Testis (tissue), 3 donors: ENCODE data around the gene GNPDA1. TPM values are rescaled to one million over a fixed set of nuclear protein-coding genes. Genes with fewer than 3 reads are reported as not detected.
"Not testable (repeated sequence)": the region's sequence is repeated elsewhere in the genome, so short reads cannot be mapped to it uniquely, and the experiment has no call there.

Experiments used
- DNase-seq: peaks from one replicate; pipeline ENCODE4 v3.0.0-alpha.2; 2019
- H3K27ac ChIP-seq, 2 donors: fragments of 200-600 bp; sonication (generic); one replicate each; pipeline ENCODE4 v1.5.1; 2019
- H3K27me3 ChIP-seq: fragments of 200-600 bp; sonication (generic); one replicate; pipeline ENCODE4 v1.5.1; 2019
- H3K36me3 ChIP-seq: fragments of 200-600 bp; sonication (generic); one replicate; pipeline ENCODE4 v1.5.1; 2017; ENCODE audit warnings: low read depth; ENCODE audit errors: missing control alignments
- H3K4me1 ChIP-seq: fragments of 200-600 bp; sonication (generic); one replicate; pipeline ENCODE4 v1.5.1; 2019
- H3K4me3 ChIP-seq, 2 donors: fragments of 200-600 bp; sonication (generic); one replicate each; pipeline ENCODE4 v1.5.1; 2017 to 2019
- H3K9me3 ChIP-seq: fragments of 200-600 bp; sonication (generic); one replicate; pipeline ENCODE4 v1.5.1; 2017
- CTCF ChIP-seq, 3 experiments: fragments of 450-650 bp in 2 of 3; fragments of 200-600 bp in 1 of 3; sonication (generic) in 1 of 3; IDR thresholded peaks; one replicate each; pipeline ENCODE4 v1.5.1; 2016 to 2019; ENCODE audit warnings: antibody characterized with exemption in 3 of 3, mild to moderate bottlenecking in 2 of 3, moderate library complexity in 1 of 3
- POLR2A ChIP-seq: fragments of 450-650 bp; IDR thresholded peaks from one replicate; pipeline ENCODE4 v1.6.1; 2017; ENCODE audit warnings: antibody characterized with exemption, mild to moderate bottlenecking, moderate library complexity
- WGBS, 2 donors: methylation state at CpG; one replicate each; pipeline ENCODE4 v1.1.5; 2018; 5-methylcytosine and 5-hydroxymethylcytosine counted together
- intact Hi-C: fragments of 100-400 bp; cut with DNase I; formaldehyde crosslinking; loops from one replicate; pipeline ENCODE4 v1.15.1; 2023; ENCODE audit warnings: low total_unique reads
- polyA plus RNA-seq: library from polyadenylated mRNA; stranded (reverse); fragments of 350-450 nt; fragmentation: Illumina TruSeq; extraction: RNeasy Lipid Tissue Mini Kit (QIAGEN cat#74804); gene quantifications from one replicate; pipeline ENCODE4 v1.2.3, GENCODE V29; 2014; ENCODE audit warnings: low read depth, low replicate concordance; ENCODE audit not compliant: insufficient read depth
- total RNA-seq, 2 donors: library from RNA; depleted of rRNA; stranded (reverse); fragments of >200 nt; gene quantifications; one replicate each; pipeline ENCODE4 v1.2.3, GENCODE V29; 2016

GNPDA1 gene
- total and polyA plus RNA-seq, 3 donors from 2014 or later, result 32.9 to 53.4 (median 49.4) TPM

- H3K4me3 ChIP-seq, result no peak overlapping the region
- H3K9me3 ChIP-seq, result no peaks in the 10 kb centered on the region
- no peak overlapping the region for H3K27ac ChIP-seq
- TF ChIP-seq POLR2A (no peak), CTCF (IDR thresholded peaks at IDR 0.05) (no peak)
- WGBS, 2 donors, result 83 to 93% methylated on average over 1 of the region's 1 CpG
- H3K27me3 ChIP-seq, result no peaks in the 10 kb centered on the region
- intact Hi-C loops, result no loop called here
- peaks cover 4% of the 10 kb centered on the region for H3K4me1 ChIP-seq
- H3K36me3 ChIP-seq, result no peaks in the 10 kb centered on the region
- no peak for DNase-seq
These were observed 42.5 kb upstream of the GNPDA1 start for GRCh38 chr5:142055301-142055700.

- WGBS, 2 donors, result 32 to 41% methylated on average over 4 of the region's 4 CpGs
- Histone ChIP-seq H3K4me1 (peaks cover 4% of the 10 kb centered on the region), H3K4me3 (no peak overlapping the region), H3K27ac (peak overlapping the region; percentile 8 to 73), H3K27me3 (no peaks in the 10 kb centered on the region), H3K36me3 (no peaks in the 10 kb centered on the region), H3K9me3 (no peaks in the 10 kb centered on the region)
- TF ChIP-seq POLR2A (no peak), CTCF (IDR thresholded peaks at IDR 0.05) (no peak)
- intact Hi-C loops, result no loop called here
- peak; percentile 35 for DNase-seq
These were observed 40.8 kb upstream of the GNPDA1 start for GRCh38 chr5:142053426-142054151.

DNA sequence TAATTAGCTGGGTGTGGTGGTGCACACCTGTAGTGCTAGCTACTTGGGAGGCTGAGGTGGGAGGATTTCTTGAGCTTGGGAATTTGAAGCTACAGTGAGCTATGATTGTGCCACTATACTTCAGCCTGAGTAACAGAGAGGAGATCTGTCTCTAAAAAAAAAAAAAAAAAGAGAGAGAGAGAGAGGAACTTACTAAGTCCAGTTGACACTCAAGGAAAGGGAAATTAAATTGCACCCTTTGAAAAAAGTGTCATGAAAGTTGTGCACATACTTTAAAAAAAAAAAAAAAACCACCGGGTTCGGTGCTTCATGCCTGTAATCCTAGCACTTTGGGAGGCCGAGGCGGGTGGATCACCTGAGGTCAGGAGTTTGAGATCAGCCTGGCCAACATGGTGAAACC, 39.2 kb upstream of the GNPDA1 start:
- 87 to 91% methylated on average over 4 of the region's 4 CpGs for WGBS, 2 donors
- H3K27ac ChIP-seq, intact Hi-C loops, H3K4me3 ChIP-seq, DNase-seq, H3K4me1 ChIP-seq, H3K9me3 ChIP-seq, H3K36me3 ChIP-seq, H3K27me3 ChIP-seq: not testable (repeated sequence)

DNA sequence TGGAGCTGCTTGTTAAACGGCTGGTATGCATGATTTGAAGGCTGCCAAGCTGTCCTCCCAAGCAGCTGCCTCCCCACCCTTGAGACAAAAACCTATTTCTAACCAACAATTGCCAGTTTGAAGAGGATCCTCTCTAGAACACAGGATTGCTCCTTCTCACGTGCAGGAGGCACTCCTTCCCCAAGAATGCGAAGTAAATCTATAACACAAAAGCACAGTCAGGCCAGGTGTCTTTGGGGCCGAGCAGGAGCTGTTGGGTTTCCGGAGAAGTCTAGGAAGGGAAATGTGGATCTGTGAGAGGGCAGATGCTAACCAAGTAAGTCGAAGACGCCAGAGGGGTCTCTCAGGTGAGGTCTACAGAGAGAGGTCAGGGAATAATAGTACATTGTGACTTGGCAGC, 35.4 kb upstream of the GNPDA1 start:
- no peak overlapping the region for H3K27ac ChIP-seq
- H3K4me1 ChIP-seq, result no peaks in the 10 kb centered on the region
- intact Hi-C loops, result no loop called here
- no peaks in the 10 kb centered on the region for H3K9me3 ChIP-seq
- 72 to 84% methylated on average over 7 of the region's 7 CpGs for WGBS, 2 donors
- no peaks in the 10 kb centered on the region for H3K36me3 ChIP-seq
- no peak for DNase-seq
- H3K27me3 ChIP-seq, result no peaks in the 10 kb centered on the region
- no peak overlapping the region for H3K4me3 ChIP-seq
- TF ChIP-seq CTCF (IDR thresholded peaks at IDR 0.05) (no peak), POLR2A (no peak)

GRCh38 chr5:142046191-142046590, 33.4 kb upstream of the GNPDA1 start:
- no peak overlapping the region for H3K4me3 ChIP-seq
- no peak overlapping the region for H3K27ac ChIP-seq
- H3K36me3 ChIP-seq, result no peaks in the 10 kb centered on the region
- intact Hi-C loops, result no loop called here
- TF ChIP-seq POLR2A, result no peak
- no peak for TF ChIP-seq CTCF (IDR thresholded peaks at IDR 0.05)
- 83 to 88% methylated on average over 7 of the region's 7 CpGs for whole genome bisulfite sequencing, 2 donors
- DNase-seq, result peak; percentile 13
- no peaks in the 10 kb centered on the region for H3K4me1 ChIP-seq
- no peaks in the 10 kb centered on the region for H3K9me3 ChIP-seq
- H3K27me3 ChIP-seq, result no peaks in the 10 kb centered on the region

DNA sequence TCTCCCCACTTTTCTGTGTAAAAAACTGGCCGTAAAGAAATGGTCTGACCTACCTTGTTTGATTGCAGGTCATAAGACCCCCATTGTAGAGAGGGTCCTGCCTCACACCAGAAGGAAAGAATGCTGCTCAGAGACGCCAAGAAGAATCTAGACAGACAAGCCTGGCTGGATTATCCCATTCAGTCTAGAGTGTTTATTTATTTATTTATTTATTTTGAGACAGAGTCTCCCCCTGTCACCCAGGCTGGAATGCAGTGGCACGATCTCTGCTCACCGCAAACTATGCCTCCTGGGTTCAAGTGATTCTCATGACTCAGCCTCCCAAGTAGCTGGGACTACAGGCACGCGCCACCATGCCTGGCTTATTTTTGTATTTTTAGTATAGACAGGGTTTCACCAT, 28.1 kb upstream of the GNPDA1 start:
- 84 to 96% methylated on average over 6 of the region's 6 CpGs for WGBS, 2 donors
- H3K4me1 ChIP-seq, H3K9me3 ChIP-seq, DNase-seq, H3K36me3 ChIP-seq, H3K27me3 ChIP-seq, H3K27ac ChIP-seq, intact Hi-C loops, H3K4me3 ChIP-seq: not testable (repeated sequence)
